GM18519 (cell line): ENCODE data around the gene GNG7.

Source experiments
- ATAC-seq: cut with Tn5 transposase; IDR thresholded peaks from one replicate; pipeline ENCODE4 v1.9.1; 2021; ENCODE audit warnings: mild to moderate bottlenecking, moderate library complexity; ENCODE audit not compliant: unreplicated experiment, low FRiP score

The GNG7 gene

DNA sequence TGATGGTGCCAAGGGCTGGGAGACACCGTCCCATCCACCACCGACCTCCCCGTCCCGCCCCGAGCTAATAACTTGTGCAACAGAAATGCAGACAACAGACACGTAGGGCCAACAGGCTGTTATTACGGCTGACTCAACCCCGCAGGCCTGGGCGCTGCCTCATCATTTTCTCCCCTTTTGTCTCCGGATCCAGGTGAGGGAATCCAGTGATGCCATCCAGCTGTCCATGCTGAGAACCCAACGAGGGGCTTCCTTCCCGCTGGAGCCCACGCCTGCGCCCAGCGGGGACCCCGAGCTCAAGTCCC is 25.1 kb upstream of the GNG7 start:
- ATAC-seq, result no peak

DNA sequence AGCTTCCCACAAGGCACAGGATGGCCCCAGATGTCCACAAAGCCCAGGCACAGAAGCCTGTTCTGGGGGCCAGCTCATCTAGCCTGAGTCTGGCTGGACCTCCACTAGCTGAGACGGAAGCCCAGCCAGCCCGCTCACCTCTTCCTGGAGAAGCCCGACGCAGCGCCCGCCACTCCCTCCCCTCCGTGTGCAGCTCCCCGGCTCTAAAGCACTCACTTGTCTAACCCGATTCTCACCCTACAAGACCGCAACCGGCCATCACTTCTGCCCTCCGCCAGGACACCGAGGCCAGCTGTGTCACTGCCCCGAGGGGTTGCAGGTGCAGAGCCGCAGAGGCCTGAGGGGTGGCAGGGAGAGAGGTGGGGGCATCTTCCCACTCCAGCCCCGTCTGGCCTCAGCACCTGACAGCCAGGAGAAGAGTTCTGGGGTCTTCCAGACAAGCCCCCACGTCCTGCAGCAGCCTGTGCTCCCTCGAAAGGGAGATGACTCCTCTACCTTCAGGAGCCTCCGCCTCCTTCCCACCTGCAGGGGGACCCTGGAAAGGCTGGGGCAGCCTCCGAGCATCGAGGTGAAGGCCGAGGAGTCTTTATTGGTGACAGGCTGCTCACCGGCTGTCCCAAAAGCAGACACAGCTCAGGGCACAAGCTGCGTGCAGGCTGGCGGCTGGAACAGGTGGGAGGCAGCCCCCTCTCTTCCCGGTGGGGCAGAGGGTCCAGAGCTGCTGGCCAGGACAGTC is 24.6 kb upstream of the GNG7 start:
- no peak for ATAC-seq

DNA sequence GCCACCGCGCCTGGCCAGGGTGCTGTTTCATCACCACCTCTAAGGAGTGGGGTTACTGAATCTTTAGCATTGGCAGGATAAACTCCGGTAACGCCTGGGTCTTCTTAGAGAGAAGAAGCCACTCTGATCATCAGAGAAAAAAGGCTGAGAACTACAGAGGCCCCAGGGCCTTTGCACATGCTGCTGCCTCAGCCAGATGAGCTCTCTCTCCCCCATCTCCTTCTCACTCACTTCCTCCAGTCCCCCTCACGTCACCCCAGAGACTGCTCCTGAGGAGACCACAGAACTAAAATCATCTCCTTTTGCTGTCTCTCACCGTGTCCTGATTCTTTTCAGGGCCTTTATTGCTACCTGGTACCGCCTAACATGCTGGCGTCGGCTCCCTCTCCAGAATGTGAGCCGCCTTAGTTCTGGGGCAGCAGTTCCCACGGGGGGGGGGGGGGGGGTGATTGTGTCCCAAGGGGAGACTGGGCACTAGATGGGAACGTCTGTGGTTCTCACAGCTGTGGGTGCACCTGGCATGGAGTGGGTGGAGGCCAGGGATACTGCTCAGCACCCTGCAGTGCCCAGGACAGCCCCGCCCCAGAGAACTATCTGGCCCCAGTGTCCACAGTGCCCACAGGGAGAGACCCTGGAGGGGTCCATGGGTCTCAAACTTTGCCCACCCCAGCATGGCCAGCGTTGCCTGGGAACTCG is 23.8 kb upstream of the GNG7 start:
- ATAC-seq, result no peak

DNA sequence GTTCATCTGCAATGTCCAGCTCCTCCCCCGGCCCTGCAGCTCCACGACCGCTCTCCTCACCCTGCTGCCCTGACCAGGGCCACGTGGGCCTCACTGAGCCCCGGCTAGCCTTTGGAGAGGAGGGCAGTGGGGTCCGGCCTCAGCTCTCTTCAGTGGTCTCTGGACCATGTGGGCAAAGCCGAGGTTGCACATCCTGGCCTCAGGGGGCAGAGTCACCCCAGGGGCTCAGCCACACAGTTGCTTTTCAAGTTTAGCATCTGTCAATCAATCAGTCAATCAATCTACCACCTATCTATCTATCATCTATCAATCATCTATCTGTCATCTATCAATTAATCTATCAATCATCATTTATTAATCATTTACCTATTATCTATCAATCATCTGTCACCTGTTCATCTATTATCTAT is 21.7 kb upstream of the GNG7 start:
- no peak for ATAC-seq

DNA sequence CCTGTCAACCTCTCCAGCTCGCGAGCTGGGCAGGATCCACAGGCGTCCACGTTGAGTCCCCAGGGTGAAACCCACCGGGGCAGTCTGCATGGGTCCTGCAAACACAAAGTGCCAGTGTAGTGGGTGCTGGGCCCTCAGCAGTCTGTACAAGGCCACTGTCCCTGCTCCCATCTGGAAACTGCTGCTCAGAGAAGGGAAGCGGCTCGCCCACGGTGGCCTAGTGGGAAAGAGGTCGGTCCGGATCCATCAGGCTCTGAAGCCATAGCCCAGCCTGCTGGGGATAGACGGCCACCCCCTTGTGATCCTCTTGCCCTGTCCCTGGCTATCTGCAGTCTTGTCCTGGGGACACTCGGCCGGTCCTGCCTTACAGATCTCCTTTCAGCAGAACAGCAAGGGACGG is 21.3 kb upstream of the GNG7 start:
- ATAC-seq, result no peak

DNA sequence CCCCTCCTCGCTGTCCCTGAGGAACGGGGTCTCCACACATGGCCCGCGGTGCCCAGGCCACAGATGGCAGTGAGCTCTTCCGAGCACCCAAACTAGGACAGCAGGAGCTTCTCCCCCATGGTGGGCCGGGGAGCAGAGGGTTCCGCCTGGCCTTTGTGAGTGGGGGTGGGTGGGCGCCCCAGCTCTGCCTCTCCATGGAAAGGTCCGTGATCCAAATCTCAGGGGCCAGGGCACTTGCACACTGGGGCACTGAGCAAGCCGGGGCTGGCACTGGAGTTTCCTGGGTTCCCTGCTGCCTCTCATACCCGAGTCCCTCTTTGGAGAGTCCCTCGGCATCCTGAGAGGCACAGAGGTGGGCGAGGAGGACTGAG is 20.8 kb upstream of the GNG7 start:
- no peak for ATAC-seq

DNA sequence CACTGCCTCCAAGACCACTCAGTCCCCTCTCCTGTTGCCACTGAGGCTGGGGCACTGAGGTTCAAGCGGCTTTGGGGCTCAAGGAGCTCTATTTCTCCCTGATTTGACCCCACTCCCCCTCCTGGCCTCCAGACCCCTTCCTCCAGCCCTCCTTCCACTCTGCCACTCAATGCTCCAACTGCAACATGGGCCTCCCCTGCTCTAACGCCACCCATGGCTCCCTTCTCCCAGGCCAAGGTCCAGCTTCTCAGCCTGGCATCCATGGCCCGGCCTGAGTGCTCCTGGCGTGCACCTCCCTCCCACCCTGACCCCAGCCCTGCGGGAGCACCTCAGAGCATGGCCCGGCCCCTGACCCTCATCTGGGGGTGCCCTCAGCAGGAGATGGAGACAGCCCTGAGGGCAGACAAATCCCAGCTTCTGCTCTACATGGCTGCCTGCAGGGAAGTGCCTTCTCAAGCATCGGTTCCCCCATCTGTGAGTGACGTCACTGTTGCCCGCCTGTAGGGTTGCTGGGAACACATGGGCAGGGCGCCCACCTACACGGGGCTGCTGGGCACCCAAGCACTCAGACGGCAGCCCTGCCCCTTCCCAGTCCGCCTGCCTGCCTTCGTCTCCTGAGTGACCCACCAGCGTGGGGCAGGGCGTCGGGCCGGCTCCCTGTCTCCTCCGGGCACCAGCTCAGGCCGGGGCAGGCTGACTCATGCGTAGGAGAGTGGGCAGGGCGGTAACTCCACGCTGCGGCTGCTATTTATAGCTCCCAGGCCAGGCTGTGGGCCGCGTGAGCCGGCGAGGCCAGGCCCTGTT is 20.2 kb upstream of the GNG7 start:
- no peak for ATAC-seq

DNA sequence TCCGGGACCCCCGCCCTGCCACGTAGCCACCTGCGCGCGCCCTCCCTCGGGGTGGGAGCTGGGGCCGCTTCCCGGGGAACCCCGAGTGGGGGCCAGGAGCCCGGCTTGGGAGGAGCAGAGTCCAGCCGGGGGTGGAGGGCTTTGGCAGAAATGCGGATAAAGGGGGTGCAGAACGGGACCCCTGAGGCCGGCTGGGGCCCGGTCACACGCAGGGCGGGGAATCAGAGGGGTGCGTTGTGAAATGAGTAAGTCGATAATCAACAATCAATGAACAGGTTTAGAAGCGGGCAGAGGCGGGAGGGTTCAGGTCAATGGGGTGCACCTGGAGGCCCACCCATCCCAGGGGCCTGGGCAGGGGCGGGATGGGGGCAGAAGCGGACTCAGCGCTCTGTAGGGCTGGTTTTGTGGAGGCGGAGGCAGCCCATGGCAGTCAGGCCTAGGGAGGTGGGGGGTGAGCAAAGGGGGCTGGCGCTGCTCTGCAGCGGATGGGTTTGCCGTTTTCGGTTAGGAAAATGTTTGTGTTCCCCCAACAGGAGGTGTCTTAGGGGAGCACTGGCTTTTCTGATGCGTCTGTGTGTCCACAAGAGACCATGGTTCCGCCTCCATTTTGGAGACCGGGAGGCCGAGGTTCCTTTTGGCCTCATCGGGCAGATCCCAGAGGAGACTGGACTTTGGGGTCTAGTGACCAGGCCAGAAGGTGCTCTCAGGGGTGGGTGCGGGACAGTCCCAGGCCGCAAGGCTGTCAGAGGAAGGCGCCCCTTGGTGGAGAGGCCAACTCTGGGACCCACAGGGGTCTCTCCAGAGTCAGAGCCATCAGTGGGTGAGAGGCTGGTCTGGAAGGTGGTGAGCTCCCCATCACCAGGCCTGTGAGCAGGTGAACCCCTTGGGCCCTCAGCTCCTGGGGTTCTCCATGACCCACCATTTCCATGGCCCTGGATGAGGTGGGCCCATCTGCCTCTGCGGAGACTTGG is 19.4 kb upstream of the GNG7 start:
- ATAC-seq, result no peak

DNA sequence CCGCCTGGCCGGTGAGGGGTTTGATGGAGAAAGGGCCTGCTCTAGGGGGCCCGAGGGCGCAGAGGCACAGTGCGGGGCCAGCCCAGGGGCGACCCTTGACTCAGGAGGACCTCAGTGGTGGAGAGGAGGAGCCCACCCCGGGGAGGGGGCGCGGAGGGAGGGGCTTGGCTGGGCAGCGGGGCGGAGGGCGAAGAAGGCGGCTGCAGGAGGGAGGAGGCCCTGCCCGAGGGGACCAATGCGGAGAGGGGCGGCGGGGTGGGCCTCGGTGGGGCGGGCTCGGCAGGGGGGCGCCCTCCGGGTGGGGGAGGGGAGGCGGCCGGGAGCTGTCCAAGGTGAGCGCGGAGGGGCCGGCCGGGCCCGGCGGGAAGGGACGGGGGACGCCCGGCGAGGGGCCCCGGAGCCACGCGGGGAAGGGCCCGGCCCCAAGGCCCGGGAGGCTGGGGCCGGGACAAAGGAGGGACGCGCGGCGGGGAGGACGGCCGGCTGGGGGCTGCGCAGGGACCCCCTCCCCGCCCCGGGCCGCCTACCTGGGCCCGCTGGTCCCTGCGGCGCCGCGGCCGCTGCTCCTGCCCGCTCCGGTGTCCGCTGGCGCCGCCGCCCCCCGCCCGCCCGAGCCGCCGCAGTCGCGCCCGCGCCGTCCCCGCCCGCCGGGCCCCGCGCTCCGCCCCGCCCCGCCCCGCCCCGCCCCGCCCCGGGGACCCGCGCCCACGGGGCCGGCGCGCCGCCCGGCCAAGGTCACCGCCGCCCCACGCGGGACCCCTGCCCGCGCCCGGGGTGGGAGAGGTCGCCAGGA is 18.5 kb upstream of the GNG7 start, which contains the start of gene DIRAS1:
DIRAS1 (minus strand) TSS at position 596 of the 793 bp plus-strand sequence. CDS start 3,566 bp downstream, outside the sequence.
- no peak for ATAC-seq

DNA sequence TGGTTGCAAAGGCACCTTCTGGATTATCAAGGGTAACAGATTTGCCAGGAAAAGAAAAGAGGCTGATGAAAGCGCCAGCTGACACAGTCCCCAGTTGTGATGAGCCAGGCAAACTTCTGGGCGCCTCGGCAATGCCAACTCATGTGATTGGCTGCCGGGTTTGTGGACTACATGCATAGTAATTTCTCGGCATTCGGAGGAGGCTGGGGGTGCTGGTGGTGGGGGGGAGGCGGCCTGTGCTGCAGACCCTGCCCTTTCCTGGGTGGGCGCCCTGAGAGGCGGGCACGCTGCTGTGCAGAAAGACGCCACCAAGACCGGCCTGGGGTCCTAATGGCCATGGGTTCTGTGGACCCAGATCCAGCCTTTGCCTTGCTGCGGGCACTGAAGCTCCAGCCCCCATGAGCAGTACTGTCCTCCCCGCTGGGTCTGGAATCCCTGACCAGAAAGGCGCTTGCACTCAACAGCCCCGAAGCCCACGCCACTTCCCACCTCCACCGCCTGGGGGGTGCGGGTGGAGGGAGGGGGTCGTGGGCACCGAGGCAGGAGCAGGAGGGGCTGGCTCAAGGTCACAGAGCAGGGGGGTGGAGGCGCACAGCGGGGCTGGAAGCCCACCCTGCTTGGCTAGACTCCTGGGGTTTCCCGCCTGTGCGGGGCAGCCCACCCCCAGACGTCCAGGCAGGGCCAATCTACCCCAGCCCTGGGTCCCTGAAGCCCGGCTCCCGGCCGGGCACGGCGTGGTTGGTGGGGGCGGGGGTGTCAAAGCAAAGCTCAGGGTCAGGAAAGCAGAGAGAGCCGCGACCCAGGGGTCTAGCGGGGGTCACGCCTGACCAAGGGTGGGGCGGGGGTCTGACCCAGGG is 17.7 kb upstream of the GNG7 start:
- no peak for ATAC-seq

DNA sequence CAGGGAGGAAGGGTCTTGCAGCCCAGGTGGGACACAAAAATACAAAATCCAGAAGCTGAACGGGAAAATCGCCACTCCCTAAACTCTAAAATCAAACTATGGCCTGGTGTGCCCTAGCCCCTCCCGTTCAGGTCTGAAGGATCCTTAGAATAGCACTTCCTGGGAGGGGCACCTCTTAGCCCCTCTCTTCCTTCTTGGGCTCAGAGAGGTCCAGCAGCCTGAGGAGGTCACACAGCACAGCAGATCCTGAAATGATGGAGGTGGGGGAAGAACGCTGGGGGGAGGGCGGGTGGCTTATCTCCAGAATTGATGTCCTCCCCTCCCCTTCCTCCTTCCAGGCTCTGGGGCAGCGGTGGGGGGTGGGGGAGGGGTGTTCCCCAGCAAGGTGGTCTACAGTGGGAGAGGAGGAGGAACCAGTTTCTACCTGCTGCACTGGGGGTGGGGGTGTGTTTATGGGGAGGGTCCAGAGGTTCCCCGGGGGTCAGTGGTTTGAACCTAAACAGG is 16.8 kb upstream of the GNG7 start:
- no peak for ATAC-seq

DNA sequence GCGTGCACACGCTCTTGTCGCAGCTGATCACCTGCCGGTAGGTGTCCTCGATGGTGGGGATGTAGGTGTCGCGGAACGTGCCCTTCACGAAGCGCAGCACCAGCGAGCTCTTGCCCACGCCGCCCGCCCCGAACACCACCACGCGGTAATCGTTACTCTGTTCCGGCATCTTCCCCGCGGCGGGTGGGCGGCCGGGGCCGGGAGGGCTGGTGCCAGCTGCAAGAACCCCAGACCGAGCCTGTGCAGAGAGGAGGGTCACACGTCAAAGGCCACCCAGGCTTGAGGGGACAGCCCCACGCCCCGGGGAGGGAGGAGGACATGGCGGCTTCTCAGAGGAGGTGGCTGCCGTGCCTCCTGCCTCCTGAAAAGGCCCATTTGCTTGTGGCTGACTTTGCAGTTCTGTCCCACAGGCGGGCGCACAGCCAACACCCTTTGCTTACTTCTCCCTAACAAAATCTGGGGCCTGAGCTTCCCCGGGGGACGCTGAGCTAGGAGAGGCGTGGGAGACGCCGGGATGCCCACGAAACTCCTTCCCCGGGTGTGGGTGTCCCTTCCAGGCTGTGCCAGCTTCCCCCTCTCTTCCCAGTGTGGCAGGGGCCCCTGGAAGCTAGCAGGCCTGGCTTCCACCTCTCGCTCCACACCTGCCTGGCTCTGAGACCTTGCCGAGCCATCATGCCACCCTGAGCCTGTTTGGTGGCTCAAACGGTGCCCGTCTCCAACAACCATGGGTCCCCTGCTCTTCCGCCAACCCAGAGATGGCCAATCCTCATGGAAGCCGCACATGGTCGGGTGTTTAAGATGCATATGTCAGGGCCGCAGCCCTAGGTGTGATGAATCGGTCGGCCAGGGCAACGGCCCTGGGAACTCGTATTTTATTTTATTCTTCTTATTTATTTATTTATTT is 15.4 kb upstream of the GNG7 start:
- ATAC-seq, result no peak

DNA sequence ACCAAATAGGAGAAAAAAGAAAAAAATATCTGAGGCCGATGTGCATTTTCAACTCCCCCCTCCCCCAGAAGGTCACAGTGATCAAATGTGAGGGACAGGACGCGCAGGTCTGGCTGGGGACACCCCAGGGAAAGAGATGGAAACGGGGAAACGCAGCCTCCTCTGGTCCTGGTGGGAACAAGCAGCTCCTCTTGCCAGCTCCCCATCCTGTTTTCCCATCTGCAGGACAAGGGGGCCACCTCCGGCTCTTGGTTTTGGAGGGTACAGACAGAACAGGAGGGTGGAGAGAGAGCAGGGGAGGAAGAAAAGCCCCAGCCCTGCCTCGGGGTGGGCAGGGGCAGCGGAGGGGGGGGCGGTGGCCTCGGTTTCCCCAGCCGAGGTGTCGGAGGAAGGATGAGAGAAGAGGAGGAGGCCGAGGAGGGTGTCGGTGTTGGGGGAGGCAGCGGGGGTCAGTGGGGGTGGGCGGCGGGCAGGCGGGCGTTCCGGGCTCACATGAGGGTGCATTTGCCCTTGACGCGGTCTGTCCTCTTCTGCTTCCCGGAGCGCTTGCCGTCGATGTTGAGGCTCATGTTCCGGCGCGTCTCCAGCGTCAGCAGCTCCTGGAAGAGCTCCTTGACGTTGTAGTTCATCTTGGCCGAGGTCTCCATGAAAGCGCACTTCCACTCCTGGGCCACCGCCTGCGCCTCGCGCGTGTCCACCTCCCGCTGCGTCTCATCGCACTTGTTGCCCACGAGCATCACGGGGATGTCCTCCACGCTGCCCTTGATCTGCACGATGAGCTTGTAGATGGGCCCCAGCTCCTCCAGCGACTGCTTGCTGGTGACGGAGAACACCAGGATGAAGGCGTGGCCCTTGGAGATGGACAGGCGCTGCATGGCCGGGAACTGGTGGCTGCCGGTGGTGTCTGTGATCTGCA is 14.5 kb upstream of the GNG7 start:
- no peak for ATAC-seq

DNA sequence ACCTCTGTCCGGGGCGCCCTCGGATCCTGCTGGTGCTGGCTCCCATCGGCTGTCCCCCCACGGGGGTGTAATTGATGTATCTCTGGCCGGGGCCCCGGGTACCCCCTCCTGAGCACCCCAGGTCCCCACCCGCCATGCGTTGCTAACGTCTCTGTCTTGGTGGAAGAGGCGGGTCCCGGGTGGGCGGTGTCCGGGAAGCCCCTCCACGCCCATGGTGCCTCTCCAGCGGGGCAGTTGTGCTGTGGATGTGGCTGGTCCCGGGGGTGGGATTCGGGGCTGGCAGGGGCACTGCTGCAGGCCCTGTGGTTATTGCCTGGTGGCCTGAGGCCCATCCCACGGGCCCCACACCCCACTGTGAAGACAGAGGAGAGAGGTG is 13.8 kb upstream of the GNG7 start:
- ATAC-seq, result no peak

DNA sequence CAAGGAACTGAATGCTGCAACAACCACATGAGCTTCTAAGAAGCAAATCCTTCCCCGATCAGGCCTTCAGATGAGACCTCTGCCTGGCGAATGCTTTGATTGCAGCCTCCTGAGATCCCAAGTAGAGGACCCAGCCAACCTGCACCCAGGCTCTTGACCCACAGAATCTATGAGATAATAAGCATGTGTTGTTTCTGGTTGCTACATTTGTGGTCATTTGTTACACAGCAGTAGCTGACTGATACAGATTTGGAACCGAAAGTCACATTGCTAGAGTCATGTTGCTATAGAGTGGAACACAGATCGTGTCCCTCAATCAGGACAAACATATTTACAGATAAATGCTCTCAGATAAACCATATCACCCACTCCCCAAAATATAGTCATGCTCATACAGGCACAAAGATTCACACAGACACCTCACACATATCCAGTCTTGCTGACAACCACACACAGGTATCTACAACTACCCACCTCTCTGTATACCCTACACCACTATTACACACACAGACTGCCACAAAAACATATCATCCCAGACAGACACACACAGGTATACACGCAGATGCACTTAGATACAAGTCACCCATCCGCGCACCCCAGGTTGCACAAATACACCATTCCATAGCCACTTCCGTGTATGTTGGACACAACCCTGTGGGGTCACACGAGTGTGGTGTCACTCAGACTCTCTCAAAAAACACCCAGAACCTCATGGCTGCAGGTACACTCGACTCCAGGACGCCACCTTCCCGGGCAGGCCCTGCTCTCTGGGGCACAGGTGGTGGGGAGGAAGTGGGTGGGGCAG is 13.2 kb upstream of the GNG7 start:
- no peak for ATAC-seq
